Measurements from ENCODE around the gene PTGES. TPM values are rescaled to one million over a fixed set of nuclear protein-coding genes. Genes with fewer than 3 reads are reported as not detected.

PTGES gene
- total RNA-seq, 1 experiment from 2014 or later: 2.5 TPM

DNA sequence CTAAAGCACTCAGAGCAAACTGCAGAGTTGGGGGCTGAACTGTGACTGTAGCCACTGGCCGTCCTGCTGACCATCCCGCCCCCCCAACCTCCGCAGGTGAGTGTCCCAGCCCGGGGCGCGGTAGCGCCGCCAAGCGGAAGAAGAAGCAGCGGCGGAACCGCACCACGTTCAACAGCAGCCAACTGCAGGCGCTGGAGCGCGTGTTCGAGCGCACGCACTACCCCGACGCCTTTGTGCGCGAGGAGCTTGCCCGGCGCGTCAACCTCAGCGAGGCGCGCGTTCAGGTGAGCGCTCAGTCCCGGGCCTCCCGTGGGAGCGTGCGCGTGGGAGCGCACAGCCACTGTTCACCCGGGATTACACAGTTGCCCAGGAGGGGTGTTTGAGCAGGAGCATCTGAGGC, 33.7 kb downstream of the PTGES start (continued):
- 0 out of 2 replicates have a peak, but pooled peaks have one; percentile 45 for TF ChIP-seq SMAD3 (CRISPR knock-in tag; IDR thresholded peaks at IDR 0.05; ENCODE audit: borderline replicate concordance)
- TF ChIP-seq JAZF1 (CRISPR knock-in tag; IDR thresholded peaks at IDR 0.05): no peak

DNA sequence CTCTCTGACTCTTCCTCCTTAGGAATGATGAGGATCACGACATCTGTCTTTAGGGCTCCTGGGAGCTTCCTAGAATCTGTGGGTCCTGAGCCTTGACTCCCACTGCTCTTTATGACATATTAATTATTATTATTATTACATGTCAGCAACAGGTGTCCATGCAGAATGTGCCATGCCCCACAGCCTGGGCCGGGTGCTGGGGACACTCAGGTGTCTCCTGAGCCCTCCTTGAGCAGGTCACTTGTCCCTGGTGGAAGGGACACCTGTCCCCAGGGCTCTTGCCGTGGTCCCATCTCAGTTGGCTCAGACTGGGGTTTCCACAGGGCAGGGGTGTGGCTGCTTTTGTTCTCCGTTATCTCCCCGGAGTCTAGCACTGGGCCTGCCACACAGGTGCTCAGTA, 34.2 kb downstream of the PTGES start:
- ChIA-PET POLR2A (no interaction called here), CTCF (interaction anchor here (0.8 to 1.2 kb wide), 12 partner anchors 8 to 580 kb away, joined by 3 to 6 read pairs (median 3); no protein-coding TSS in a partner anchor)
- H3K27ac Mint-ChIP-seq: no peak overlapping the region

DNA sequence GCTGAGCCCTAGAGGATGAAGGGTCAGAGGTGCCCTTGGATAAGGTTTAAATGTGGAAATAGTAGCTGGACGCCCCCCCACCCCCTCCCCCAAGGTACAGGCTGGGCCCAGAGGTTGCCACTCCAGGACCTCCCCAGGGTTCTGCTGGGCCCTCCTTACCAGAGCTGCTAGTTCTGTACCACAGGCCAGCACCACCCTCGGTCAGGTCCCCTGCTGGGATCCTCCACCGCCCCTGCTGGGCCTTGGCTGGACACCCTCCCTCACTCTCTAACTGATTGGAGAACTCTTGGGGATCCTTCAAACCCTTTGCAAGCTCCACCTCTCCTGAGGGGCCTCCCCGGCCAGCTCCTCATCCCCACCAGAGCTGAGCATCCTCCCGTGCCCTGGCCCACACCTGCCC, 34.9 kb downstream of the PTGES start:
- POLR2A ChIA-PET: no interaction called here
- H3K4me3 Mint-ChIP-seq: no peak overlapping the region
- H3K9me3 Mint-ChIP-seq: no peaks in the 10 kb centered on the region
- no peaks in the 10 kb centered on the region for H3K36me3 Mint-ChIP-seq
- CTCF ChIA-PET: interaction anchor here (0.8 to 1.1 kb wide), 3 partner anchors 9 to 46 kb away, joined by 3 to 4 read pairs (median 4); no protein-coding TSS in a partner anchor
- no peak for ATAC-seq
- H3K4me1 Mint-ChIP-seq: no peaks in the 10 kb centered on the region
- no peak for DNase-seq (ENCODE audit: low spot score)
- no peak overlapping the region for H3K27ac Mint-ChIP-seq
- peaks cover 3% of the 10 kb centered on the region; the same call in 1 of the 2 replicates for H3K27me3 Mint-ChIP-seq (ENCODE audit: low read depth)
- no peak for TF ChIP-seq ZNF671 (CRISPR knock-in tag; IDR thresholded peaks at IDR 0.05)
- TF ChIP-seq, protein P1, sequence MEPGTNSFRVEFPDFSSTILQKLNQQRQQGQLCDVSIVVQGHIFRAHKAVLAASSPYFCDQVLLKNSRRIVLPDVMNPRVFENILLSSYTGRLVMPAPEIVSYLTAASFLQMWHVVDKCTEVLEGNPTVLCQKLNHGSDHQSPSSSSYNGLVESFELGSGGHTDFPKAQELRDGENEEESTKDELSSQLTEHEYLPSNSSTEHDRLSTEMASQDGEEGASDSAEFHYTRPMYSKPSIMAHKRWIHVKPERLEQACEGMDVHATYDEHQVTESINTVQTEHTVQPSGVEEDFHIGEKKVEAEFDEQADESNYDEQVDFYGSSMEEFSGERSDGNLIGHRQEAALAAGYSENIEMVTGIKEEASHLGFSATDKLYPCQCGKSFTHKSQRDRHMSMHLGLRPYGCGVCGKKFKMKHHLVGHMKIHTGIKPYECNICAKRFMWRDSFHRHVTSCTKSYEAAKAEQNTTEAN (CRISPR knock-in tag; IDR thresholded peaks at IDR 0.05): no peak
- no peak for TF ChIP-seq ATF1 (CRISPR knock-in tag; IDR thresholded peaks at IDR 0.05)
- TF ChIP-seq, protein P2, sequence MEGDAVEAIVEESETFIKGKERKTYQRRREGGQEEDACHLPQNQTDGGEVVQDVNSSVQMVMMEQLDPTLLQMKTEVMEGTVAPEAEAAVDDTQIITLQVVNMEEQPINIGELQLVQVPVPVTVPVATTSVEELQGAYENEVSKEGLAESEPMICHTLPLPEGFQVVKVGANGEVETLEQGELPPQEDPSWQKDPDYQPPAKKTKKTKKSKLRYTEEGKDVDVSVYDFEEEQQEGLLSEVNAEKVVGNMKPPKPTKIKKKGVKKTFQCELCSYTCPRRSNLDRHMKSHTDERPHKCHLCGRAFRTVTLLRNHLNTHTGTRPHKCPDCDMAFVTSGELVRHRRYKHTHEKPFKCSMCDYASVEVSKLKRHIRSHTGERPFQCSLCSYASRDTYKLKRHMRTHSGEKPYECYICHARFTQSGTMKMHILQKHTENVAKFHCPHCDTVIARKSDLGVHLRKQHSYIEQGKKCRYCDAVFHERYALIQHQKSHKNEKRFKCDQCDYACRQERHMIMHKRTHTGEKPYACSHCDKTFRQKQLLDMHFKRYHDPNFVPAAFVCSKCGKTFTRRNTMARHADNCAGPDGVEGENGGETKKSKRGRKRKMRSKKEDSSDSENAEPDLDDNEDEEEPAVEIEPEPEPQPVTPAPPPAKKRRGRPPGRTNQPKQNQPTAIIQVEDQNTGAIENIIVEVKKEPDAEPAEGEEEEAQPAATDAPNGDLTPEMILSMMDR (IDR thresholded peaks at IDR 0.05): no peak
- TF ChIP-seq SOX15 (CRISPR knock-in tag; IDR thresholded peaks at IDR 0.05): no peak
- TF ChIP-seq SMAD4 (CRISPR knock-in tag; IDR thresholded peaks at IDR 0.05): no peak
- TF ChIP-seq JUN (CRISPR knock-in tag; IDR thresholded peaks at IDR 0.05): no peak
- no peak for TF ChIP-seq ZNF121 (CRISPR knock-in tag; IDR thresholded peaks at IDR 0.05)
- TF ChIP-seq NR3C1 (CRISPR knock-in tag; conservative IDR thresholded peaks at IDR 0.05; ENCODE audit: low read depth): no peak
- TF ChIP-seq ELF4 (CRISPR knock-in tag; IDR thresholded peaks at IDR 0.05; ENCODE audit: low read depth): no peak
- no peak for TF ChIP-seq NR2C2 (CRISPR knock-in tag; IDR thresholded peaks at IDR 0.05)
- TF ChIP-seq MYBL2 (CRISPR knock-in tag; IDR thresholded peaks at IDR 0.05): no peak

More for the DNA sequence above, 34.2 kb downstream of the PTGES start:
- Mint-ChIP-seq H3K4me3 (no peak overlapping the region), H3K36me3 (no peaks in the 10 kb centered on the region), H3K9me3 (no peaks in the 10 kb centered on the region), H3K27me3 (ENCODE audit: low read depth) (peaks cover 3% of the 10 kb centered on the region; the same call in 1 of the 2 replicates), H3K4me1 (no peaks in the 10 kb centered on the region)
- DNase-seq (ENCODE audit: low spot score) (no peak), ATAC-seq (no peak)
- TF ChIP-seq NFYB (CRISPR knock-in tag; conservative IDR thresholded peaks at IDR 0.05; ENCODE audit: low read depth) (no peak), HMGA2 (CRISPR knock-in tag; IDR thresholded peaks at IDR 0.05) (no peak), ZNF396 (CRISPR knock-in tag; IDR thresholded peaks at IDR 0.05; ENCODE audit: borderline replicate concordance) (no peak), ZNF219 (CRISPR knock-in tag; IDR thresholded peaks at IDR 0.05; ENCODE audit: borderline replicate concordance) (no peak), NFATC4 (CRISPR knock-in tag; IDR thresholded peaks at IDR 0.05) (no peak), GABPB1 (CRISPR knock-in tag; IDR thresholded peaks at IDR 0.05) (no peak), IRF2 (CRISPR knock-in tag; IDR thresholded peaks at IDR 0.05; ENCODE audit: borderline replicate concordance, low read depth) (no peak)
- TF ChIP-seq, protein P3, sequence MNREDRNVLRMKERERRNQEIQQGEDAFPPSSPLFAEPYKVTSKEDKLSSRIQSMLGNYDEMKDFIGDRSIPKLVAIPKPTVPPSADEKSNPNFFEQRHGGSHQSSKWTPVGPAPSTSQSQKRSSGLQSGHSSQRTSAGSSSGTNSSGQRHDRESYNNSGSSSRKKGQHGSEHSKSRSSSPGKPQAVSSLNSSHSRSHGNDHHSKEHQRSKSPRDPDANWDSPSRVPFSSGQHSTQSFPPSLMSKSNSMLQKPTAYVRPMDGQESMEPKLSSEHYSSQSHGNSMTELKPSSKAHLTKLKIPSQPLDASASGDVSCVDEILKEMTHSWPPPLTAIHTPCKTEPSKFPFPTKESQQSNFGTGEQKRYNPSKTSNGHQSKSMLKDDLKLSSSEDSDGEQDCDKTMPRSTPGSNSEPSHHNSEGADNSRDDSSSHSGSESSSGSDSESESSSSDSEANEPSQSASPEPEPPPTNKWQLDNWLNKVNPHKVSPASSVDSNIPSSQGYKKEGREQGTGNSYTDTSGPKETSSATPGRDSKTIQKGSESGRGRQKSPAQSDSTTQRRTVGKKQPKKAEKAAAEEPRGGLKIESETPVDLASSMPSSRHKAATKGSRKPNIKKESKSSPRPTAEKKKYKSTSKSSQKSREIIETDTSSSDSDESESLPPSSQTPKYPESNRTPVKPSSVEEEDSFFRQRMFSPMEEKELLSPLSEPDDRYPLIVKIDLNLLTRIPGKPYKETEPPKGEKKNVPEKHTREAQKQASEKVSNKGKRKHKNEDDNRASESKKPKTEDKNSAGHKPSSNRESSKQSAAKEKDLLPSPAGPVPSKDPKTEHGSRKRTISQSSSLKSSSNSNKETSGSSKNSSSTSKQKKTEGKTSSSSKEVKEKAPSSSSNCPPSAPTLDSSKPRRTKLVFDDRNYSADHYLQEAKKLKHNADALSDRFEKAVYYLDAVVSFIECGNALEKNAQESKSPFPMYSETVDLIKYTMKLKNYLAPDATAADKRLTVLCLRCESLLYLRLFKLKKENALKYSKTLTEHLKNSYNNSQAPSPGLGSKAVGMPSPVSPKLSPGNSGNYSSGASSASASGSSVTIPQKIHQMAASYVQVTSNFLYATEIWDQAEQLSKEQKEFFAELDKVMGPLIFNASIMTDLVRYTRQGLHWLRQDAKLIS (CRISPR knock-in tag; IDR thresholded peaks at IDR 0.05; ENCODE audit: borderline replicate concordance): no peak
- TF ChIP-seq, protein P4, sequence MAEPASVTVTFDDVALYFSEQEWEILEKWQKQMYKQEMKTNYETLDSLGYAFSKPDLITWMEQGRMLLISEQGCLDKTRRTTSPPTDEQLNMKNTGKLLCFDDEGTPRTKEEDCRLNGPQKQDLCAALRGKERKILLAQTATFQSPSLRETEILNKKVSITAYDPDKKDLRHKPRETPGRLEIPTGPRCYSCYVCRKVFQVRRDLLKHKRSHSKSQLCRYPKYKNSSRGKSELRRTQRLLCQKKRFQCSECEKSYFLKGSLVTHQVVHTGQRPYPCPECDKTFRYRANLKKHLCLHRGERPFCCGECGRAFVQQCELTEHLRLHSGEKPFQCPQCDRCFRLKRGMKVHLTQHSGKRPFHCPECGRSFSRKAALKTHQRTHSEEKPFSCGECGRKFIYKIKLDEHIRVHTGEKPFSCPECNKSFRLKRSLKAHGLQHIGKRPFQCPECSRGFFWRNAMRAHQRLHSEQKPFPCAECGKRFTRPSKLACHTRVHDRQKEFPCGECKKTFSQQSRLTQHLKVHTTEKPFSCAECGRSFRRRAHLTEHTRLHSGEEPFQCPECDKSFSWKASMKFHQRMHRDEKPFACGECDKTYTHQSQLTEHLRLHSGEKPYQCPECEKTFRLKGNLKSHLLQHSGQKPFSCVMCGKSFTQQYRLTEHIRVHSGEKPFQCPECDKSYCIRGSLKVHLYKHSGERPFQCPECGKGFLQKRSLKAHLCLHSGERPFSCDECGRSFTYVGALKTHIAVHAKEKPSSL (CRISPR knock-in tag; conservative IDR thresholded peaks at IDR 0.05): no peak
- TF ChIP-seq, protein P5, sequence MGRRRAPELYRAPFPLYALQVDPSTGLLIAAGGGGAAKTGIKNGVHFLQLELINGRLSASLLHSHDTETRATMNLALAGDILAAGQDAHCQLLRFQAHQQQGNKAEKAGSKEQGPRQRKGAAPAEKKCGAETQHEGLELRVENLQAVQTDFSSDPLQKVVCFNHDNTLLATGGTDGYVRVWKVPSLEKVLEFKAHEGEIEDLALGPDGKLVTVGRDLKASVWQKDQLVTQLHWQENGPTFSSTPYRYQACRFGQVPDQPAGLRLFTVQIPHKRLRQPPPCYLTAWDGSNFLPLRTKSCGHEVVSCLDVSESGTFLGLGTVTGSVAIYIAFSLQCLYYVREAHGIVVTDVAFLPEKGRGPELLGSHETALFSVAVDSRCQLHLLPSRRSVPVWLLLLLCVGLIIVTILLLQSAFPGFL (CRISPR knock-in tag; IDR thresholded peaks at IDR 0.05; ENCODE audit: borderline replicate concordance): no peak
